Activated T-helper 9 cell treated with anti-CD3 and anti-CD28 coated beads, Interleukin-2, amount 50 U/mL, for 16 hours (primary cell): Measurements from ENCODE around the gene MGMT.

Experiments used
- DNase-seq: peaks from one replicate; pipeline ENCODE4 v3.0.0-alpha.2; 2020; ENCODE audit warnings: low read depth

Gene MGMT

DNA sequence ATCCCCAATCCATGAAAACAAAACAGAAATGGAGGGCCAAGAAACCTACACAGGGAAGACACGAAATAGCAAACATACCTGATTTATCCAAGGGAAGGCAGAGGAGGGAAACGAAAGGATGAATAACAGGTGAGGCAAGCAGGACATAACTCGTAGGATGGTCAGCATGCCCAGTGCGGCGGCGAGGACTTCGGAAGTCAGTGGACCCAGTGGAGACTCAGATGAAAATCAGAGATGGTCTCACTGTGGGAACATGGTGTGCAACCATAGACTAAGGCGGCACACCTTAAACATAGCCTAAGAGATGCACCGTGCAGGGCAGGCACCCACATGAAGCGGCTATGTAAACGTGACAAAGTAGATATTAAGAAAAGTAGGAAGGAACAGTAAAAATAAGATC lies 157.5 kb downstream of the MGMT start:
- no peak for DNase-seq

DNA sequence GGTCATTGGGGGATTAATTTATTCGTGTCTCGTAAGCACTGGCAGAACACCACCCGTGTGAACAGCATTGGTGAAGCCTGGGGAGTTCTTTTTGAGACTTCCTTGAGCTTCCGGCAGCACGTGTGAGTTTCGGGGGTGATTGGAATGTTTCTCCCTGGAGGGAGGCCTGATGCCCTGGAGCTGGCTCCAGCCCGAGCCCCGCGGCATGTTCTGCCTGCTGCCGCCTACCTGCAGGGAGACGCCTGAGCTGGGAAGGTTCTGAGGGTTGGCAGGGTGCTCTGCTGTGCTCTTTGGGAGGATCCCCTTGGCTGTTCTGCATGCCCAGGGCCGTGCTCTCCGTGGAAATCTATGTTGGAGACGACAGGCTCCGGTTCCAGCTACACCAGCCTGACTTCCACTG lies 159.3 kb downstream of the MGMT start:
- no peak for DNase-seq

DNA sequence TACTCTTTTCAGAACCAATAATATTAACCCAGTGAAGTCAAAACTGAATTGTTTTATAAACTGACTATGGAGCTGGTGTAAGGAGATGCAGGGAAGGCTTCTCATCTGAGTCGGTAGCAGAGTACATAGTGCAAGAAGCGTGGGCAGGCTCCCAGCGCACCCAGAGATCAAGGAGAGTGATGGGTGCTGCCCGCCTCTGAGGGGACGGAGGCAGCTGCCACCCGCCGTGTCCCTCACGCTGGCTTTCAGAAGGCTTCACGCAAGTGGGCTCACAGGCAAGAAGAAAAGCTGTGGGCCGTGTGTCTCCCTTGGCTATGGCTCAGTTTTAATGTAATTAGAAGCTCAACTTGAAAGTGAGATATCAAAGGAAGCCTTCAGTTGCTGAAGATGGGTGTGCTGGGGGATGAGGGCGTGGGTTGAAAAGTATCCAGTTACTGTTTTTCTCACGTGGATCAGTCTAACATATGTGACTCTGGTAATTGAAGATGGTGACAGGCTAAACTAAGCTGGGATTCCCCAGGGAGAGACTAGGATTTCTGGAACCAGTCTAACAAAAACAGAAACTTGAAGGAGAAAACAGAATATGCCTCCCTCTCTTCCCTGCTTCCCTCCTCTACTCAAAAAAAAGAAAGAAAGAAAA lies 159.9 kb downstream of the MGMT start:
- DNase-seq = no peak

GRCh38 chr10:129627442-129627841 lies 160.4 kb downstream of the MGMT start:
- DNase-seq = no peak

- DNase-seq = no peak
These were observed 161.8 kb downstream of the MGMT start for GRCh38 chr10:129628823-129629222.

GRCh38 chr10:129629911-129630310 lies 162.9 kb downstream of the MGMT start:
- no peak for DNase-seq

DNA sequence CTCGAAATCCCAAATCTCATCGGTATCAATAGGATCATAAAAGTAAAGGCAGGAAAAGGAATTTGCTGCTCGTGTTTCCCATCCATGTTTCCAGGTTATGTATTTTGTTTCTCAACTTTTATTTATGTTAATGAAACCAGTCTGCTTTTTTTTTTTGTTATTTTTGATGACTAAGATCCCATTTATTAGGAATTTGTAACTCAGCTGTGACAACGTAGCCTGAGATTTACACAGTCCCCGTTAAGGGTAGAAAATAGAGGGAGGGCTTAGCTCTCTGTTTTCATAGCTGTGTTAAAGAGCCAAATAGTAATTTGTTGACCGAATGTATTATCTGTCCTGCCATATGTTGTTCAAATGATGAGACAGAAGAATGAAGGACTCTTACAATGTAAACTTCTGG lies 164.0 kb downstream of the MGMT start:
- no peak for DNase-seq

GRCh38 chr10:129631870-129632623 lies 165.0 kb downstream of the MGMT start:
- DNase-seq = no peak

- DNase-seq = no peak
These were observed 170.0 kb downstream of the MGMT start for GRCh38 chr10:129637010-129637409.

GRCh38 chr10:129637846-129638245 lies 170.8 kb downstream of the MGMT start:
- DNase-seq = no peak

DNA sequence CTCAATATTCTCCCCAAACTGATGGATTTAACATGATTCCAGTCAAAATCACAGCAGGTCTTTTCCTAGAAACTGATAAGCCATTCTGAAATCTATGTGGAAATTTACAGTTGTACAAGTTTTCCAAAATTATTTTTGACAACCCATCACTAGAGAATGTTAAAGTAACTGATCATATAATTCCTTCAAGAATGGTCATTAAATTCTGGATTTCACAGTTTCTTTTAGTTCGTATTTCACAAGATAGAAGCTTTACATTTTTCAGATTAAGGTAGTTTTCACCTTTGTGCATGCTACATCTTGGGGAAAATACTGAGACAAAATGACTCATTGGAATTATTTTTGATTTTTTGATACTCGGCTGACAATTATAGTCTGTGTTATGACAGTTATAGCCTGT lies 174.3 kb downstream of the MGMT start:
- DNase-seq = no peak

DNA sequence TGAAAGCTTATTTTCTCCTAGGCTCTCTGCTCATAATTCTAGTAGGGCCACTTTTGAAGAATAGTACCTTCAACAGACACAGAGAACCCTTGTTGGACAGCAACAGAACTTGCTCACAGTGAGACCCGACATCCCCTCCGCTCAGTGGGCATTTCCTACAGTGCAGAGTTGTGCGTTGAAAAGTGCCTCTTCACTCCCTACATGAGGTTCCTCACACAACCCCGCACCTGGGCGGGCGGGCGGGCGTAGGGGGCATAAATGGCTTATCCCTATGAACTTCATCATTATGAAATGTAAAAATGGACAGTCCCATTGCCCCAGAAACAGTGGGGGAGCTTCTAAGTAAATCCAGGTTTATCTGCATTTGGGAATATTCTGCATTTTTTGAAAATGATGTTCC lies 174.9 kb downstream of the MGMT start:
- no peak for DNase-seq

GRCh38 chr10:129642427-129642826 lies 175.4 kb downstream of the MGMT start:
- no peak for DNase-seq

GRCh38 chr10:129643266-129643665 lies 176.2 kb downstream of the MGMT start:
- no peak for DNase-seq

GRCh38 chr10:129645487-129645886 lies 178.4 kb downstream of the MGMT start:
- DNase-seq = no peak

DNA sequence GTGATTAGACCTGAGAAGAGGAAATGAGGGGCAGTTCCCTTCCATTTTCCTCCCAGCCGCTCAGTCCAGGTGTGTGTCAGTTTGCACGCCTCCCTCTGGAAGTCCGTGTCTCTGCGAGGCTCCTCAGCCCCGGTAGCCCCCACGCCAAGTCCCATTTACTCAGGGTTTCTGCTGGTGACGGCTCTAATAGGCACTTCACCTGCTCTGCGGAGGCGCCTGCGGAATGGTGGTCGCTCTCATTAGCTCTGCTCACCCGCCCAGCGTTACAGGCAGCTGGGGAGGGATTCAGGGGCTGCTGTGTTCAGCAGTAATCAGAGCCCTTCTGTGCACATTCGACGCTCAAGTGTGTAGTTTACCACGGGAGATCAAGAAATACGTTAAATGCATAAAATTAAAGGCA lies 179.9 kb downstream of the MGMT start:
- DNase-seq = no peak

DNA sequence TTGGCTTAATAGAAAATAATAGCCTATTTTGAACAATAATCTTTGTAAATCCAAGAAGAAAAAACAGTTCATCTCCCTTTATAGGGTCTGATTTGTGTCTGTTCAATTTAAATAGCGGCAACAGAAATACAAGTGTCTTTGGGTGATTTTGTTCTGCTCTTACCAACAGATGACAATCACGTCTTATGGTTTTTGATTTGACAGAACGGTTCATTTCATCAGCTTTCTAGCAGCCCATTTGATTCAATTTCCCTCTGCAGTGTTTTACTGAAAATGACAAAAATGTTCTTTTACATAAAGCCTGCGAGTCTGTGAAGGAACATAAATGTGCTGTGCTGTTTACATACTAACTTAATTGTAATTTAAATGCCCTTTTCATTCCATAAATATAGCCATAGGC lies 180.5 kb downstream of the MGMT start:
- DNase-seq = no peak

DNA sequence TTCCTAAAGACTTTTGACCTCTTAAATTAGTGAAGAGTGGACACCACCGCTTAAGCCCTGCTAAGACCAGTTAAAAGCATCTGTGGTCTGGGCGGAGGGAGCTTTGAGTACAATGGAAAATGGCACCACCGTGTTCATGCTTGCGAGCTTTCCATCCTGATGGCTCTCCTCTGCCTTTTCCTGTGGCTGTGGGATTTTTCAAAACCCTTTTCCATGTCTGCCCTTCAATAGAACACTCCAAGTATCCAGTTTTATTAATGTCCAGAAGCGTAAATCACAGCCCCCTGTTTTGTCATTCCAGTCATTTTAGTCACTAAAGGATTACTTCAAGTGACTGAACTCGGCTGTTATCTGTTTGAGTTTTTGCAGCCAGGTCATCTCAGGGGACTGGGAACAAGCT lies 181.8 kb downstream of the MGMT start:
- DNase-seq = no peak

- DNase-seq = no peak
These were observed 185.0 kb downstream of the MGMT start for GRCh38 chr10:129652021-129652420.

DNA sequence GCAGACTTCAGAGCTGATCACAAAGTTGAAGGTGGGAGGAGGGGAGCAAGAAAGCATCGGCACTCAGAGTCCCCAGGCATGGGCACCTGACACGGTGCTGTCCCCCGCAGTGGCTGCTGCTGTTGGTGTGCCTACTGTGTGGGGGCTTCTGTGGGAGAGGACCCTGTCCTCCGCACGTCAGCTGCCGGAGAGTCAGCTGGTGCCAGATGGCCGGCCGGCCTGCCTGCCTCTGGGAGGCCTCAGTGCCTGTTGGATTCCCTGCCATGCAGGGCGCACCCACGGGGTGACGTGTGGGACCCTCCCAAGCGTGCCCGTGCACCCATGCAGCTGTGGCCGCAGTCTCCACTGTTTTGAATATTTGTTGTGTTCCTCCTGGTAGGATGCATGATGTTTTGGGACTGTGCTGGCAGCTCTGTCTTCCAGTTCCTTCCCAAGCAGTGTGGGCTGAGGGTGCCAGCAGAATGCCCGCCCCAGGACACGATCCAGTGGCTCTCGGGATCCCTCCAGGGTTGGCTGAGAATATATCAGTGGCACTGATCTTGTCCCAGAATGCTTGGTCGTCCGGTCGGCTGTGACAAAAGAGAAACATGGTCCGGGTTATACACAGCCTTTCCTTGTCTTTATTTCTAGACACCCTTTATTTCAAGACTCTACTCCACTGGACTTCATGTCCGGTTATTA lies 185.6 kb downstream of the MGMT start:
- no peak for DNase-seq

DNA sequence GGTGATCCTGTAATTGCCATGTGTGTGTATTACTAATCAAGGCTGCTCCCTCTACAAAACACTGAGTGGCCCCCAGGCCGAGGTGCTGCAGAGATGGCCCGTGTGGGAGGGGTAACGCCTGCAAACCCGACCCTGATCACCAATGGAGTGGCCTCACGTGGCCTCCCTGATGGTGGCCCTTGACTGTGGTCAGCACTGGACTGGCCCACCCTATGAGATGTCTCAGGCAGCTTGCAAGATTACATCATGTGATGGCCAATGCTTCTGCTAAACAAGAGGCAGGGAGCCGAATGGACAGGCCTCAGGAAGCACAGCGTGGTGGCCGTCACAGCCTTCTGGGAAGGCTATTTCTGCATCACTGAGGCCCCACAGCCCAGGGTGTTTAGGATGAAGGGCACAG lies 186.4 kb downstream of the MGMT start:
- no peak for DNase-seq

DNA sequence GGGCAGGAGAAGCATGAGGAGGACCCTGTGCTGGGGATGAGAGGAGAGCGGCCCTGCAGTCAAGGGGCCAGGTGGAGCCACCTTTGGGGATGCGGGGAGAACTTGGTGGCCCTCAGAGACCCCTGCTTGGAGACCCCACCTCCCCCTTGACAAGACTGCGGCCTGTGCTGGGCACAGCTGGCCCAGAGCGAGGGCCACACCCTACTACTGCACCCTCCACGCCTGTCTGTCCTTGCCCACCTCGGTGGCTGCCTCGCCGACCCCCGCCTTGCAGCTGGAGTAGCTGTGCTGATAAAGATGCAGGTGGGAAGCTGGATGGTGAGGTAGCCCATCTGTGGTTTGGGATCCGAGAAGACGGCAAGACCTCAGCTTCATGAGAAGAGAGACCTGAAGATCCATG lies 186.8 kb downstream of the MGMT start:
- DNase-seq = no peak

DNA sequence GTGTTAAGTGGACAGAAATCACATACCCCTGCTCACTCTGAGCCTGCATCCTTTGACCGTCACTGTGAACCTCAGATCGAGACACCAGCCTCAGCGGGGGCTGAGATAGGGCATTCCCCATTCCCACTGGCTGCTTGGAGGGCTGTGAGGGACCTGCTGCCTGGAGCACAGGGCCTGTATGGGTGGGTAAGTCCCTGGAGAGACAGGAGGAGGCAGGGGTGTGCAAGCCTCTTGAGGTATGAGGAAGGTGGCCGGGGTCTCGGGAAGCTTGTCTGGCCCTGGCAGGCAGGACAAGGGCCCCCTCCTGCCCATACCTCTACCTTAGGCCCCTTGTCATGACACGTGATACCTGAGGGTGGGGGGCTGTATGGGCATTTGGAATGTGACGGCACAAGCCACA lies 187.4 kb downstream of the MGMT start:
- no peak for DNase-seq
